Measurements from ENCODE around the gene VWA5A. TPM values are rescaled to one million over a fixed set of nuclear protein-coding genes. Genes with fewer than 3 reads are reported as not detected.

Gene VWA5A
- total and polyA plus RNA-seq, 2 donors (not counting 1 experiment from before 2014, with no cell fraction given), result 11.9 to 22.3 TPM

GRCh38 chr11:124170801-124171586 is 55.7 kb downstream of the VWA5A start:
- Histone ChIP-seq H3K4me2 (ENCODE audit: extremely low read depth, insufficient read depth, low read length) (no peak overlapping the region), H3K79me2 (ENCODE audit: control insufficient read depth, insufficient read depth, low read length) (no peaks in the 10 kb centered on the region), H3K27me3 (ENCODE audit: control insufficient read depth, insufficient read depth, low read length) (no peaks in the 10 kb centered on the region), H3K4me1 (ENCODE audit: control insufficient read depth, extremely low read depth, insufficient read depth, low read length) (no peaks in the 10 kb centered on the region), H3K36me3 (ENCODE audit: control insufficient read depth, insufficient read depth, low read length) (no peaks in the 10 kb centered on the region), H3K9me3 (ENCODE audit: control insufficient read depth, insufficient read depth, low read depth, low read length) (no peaks in the 10 kb centered on the region), H3K4me3 (replicated peaks in 1 of 4; ENCODE audit: control extremely low read depth in 1 of 4, insufficient read depth in 1 of 4, low read depth in 3 of 4, low read length in 4 of 4) (no peak overlapping the region), H4K20me1 (ENCODE audit: control insufficient read depth, extremely low read depth, insufficient read depth, low read length) (no peaks in the 10 kb centered on the region), H2AFZ (ENCODE audit: low read length) (no peak overlapping the region), H3K27ac (ENCODE audit: insufficient read depth, low read length) (no peak overlapping the region), H3K9ac (ENCODE audit: insufficient read depth, low read length) (no peak overlapping the region)
- no peak for TF ChIP-seq EZH2 (IDR thresholded peaks at IDR 0.05; ENCODE audit: low read length, missing control alignments)
- no peak for TF ChIP-seq CTCF (conservative IDR thresholded peaks at IDR 0.05 in 1 of 2, IDR thresholded peaks at IDR 0.05 in 1 of 2; ENCODE audit: low read depth in 1 of 2, low read length in 2 of 2)
- no peak for DNase-seq (ENCODE audit: low read depth in 2 of 2)

GRCh38 chr11:124172101-124172500 is 56.9 kb downstream of the VWA5A start:
- Histone ChIP-seq H3K4me2 (ENCODE audit: extremely low read depth, insufficient read depth, low read length) (no peak overlapping the region), H3K79me2 (ENCODE audit: control insufficient read depth, insufficient read depth, low read length) (no peaks in the 10 kb centered on the region), H2AFZ (ENCODE audit: low read length) (no peak overlapping the region), H4K20me1 (ENCODE audit: control insufficient read depth, extremely low read depth, insufficient read depth, low read length) (no peaks in the 10 kb centered on the region), H3K36me3 (ENCODE audit: control insufficient read depth, insufficient read depth, low read length) (no peaks in the 10 kb centered on the region), H3K9me3 (ENCODE audit: control insufficient read depth, insufficient read depth, low read depth, low read length) (no peaks in the 10 kb centered on the region), H3K27me3 (ENCODE audit: control insufficient read depth, insufficient read depth, low read length) (no peaks in the 10 kb centered on the region), H3K4me3 (replicated peaks in 1 of 4; ENCODE audit: control extremely low read depth in 1 of 4, insufficient read depth in 1 of 4, low read depth in 3 of 4, low read length in 4 of 4) (no peak overlapping the region), H3K4me1 (ENCODE audit: control insufficient read depth, extremely low read depth, insufficient read depth, low read length) (no peaks in the 10 kb centered on the region), H3K9ac (ENCODE audit: insufficient read depth, low read length) (no peak overlapping the region), H3K27ac (ENCODE audit: insufficient read depth, low read length) (no peak overlapping the region)
- TF ChIP-seq EZH2 (IDR thresholded peaks at IDR 0.05; ENCODE audit: low read length, missing control alignments), result no peak
- TF ChIP-seq CTCF (conservative IDR thresholded peaks at IDR 0.05 in 1 of 2, IDR thresholded peaks at IDR 0.05 in 1 of 2; ENCODE audit: low read depth in 1 of 2, low read length in 2 of 2), result no peak
- no peak for DNase-seq (ENCODE audit: low read depth in 2 of 2)

- Histone ChIP-seq H2AFZ (ENCODE audit: low read length) (no peak overlapping the region), H3K79me2 (ENCODE audit: control insufficient read depth, insufficient read depth, low read length) (no peaks in the 10 kb centered on the region), H3K4me2 (ENCODE audit: extremely low read depth, insufficient read depth, low read length) (no peak overlapping the region), H4K20me1 (ENCODE audit: control insufficient read depth, extremely low read depth, insufficient read depth, low read length) (no peaks in the 10 kb centered on the region), H3K9ac (ENCODE audit: insufficient read depth, low read length) (no peak overlapping the region), H3K27ac (ENCODE audit: insufficient read depth, low read length) (no peak overlapping the region), H3K4me1 (ENCODE audit: control insufficient read depth, extremely low read depth, insufficient read depth, low read length) (no peaks in the 10 kb centered on the region), H3K9me3 (ENCODE audit: control insufficient read depth, insufficient read depth, low read depth, low read length) (no peaks in the 10 kb centered on the region), H3K36me3 (ENCODE audit: control insufficient read depth, insufficient read depth, low read length) (no peaks in the 10 kb centered on the region), H3K27me3 (ENCODE audit: control insufficient read depth, insufficient read depth, low read length) (no peaks in the 10 kb centered on the region), H3K4me3 (replicated peaks in 1 of 4; ENCODE audit: control extremely low read depth in 1 of 4, insufficient read depth in 1 of 4, low read depth in 3 of 4, low read length in 4 of 4) (no peak overlapping the region)
- DNase-seq (ENCODE audit: low read depth in 2 of 2), result no peak
- no peak for TF ChIP-seq EZH2 (IDR thresholded peaks at IDR 0.05; ENCODE audit: low read length, missing control alignments)
- no peak for TF ChIP-seq CTCF (conservative IDR thresholded peaks at IDR 0.05 in 1 of 2, IDR thresholded peaks at IDR 0.05 in 1 of 2; ENCODE audit: low read depth in 1 of 2, low read length in 2 of 2)
These were observed 57.3 kb downstream of the VWA5A start for GRCh38 chr11:124172599-124172998.

Measured in fibroblast of lung (primary cell).